ENCODE data around the gene PIGC. TPM values are rescaled to one million over a fixed set of nuclear protein-coding genes. Genes with fewer than 3 reads are reported as not detected.

The PIGC gene
- total RNA-seq, 1 donor, result 22.4 TPM

GRCh38 chr1:172394141-172394751 lies 49.6 kb downstream of the PIGC start:
- Histone ChIP-seq H3K4me2 (ENCODE audit: insufficient read depth, low read length) (peak overlapping the region; percentile 51), H3K79me2 (ENCODE audit: insufficient read depth, low read length) (no peaks in the 10 kb centered on the region), H3K4me3 (ENCODE audit: insufficient read depth, low read length) (no peak overlapping the region), H2AFZ (ENCODE audit: low read length) (peak overlapping the region; percentile 69), H3K4me1 (ENCODE audit: insufficient read depth, low read length) (peaks cover 36% of the 10 kb centered on the region), H3K9me3 (ENCODE audit: low read depth, low read length) (no peaks in the 10 kb centered on the region), H3K27me3 (ENCODE audit: insufficient read depth, low read length) (no peaks in the 10 kb centered on the region), H4K20me1 (ENCODE audit: insufficient read depth, low read length) (no peaks in the 10 kb centered on the region), H3K27ac (ENCODE audit: low read depth, low read length) (no peak overlapping the region), H3K36me3 (ENCODE audit: insufficient read depth, low read length) (no peaks in the 10 kb centered on the region)
- DNase-seq (ENCODE audit: insufficient read length, low spot score, missing footprints), result no peak
- TF ChIP-seq CTCF (IDR thresholded peaks at IDR 0.05; ENCODE audit: extremely low read depth, low read depth, low read length), result no peak

- Histone ChIP-seq H3K4me2 (ENCODE audit: insufficient read depth, low read length) (no peak overlapping the region), H3K9me3 (ENCODE audit: low read depth, low read length) (no peaks in the 10 kb centered on the region), H3K4me1 (ENCODE audit: insufficient read depth, low read length) (peaks cover 27% of the 10 kb centered on the region), H3K27ac (ENCODE audit: low read depth, low read length) (no peak overlapping the region), H3K4me3 (ENCODE audit: insufficient read depth, low read length) (no peak overlapping the region), H3K27me3 (ENCODE audit: insufficient read depth, low read length) (no peaks in the 10 kb centered on the region), H3K36me3 (ENCODE audit: insufficient read depth, low read length) (no peaks in the 10 kb centered on the region), H2AFZ (ENCODE audit: low read length) (no peak overlapping the region), H4K20me1 (ENCODE audit: insufficient read depth, low read length) (no peaks in the 10 kb centered on the region), H3K79me2 (ENCODE audit: insufficient read depth, low read length) (no peaks in the 10 kb centered on the region)
- TF ChIP-seq CTCF (IDR thresholded peaks at IDR 0.05; ENCODE audit: extremely low read depth, low read depth, low read length), result no peak
- no peak for DNase-seq (ENCODE audit: insufficient read length, low spot score, missing footprints)
Measured at GRCh38 chr1:172393354-172393753, 50.5 kb downstream of the PIGC start.

GRCh38 chr1:172391976-172392375 lies 51.9 kb downstream of the PIGC start:
- Histone ChIP-seq H3K79me2 (ENCODE audit: insufficient read depth, low read length) (no peaks in the 10 kb centered on the region), H3K36me3 (ENCODE audit: insufficient read depth, low read length) (no peaks in the 10 kb centered on the region), H3K4me1 (ENCODE audit: insufficient read depth, low read length) (peaks cover 15% of the 10 kb centered on the region), H3K4me2 (ENCODE audit: insufficient read depth, low read length) (no peak overlapping the region), H3K27me3 (ENCODE audit: insufficient read depth, low read length) (no peaks in the 10 kb centered on the region), H3K9me3 (ENCODE audit: low read depth, low read length) (no peaks in the 10 kb centered on the region), H4K20me1 (ENCODE audit: insufficient read depth, low read length) (no peaks in the 10 kb centered on the region), H3K4me3 (ENCODE audit: insufficient read depth, low read length) (no peak overlapping the region), H3K27ac (ENCODE audit: low read depth, low read length) (no peak overlapping the region), H2AFZ (ENCODE audit: low read length) (peak overlapping the region; percentile 33)
- TF ChIP-seq CTCF (IDR thresholded peaks at IDR 0.05; ENCODE audit: extremely low read depth, low read depth, low read length), result no peak
- no peak for DNase-seq (ENCODE audit: insufficient read length, low spot score, missing footprints)

Other genes with a start within 250 kb of the PIGC start
- gene C1orf105, start 23.4 kb downstream of the PIGC start, total RNA-seq, result not detected in 2 replicates
- 41.3 and 41.6 TPM in 2 replicates for gene SUCO, start 89.1 kb upstream of the PIGC start, total RNA-seq
- gene FASLG, start 215.0 kb upstream of the PIGC start, total RNA-seq, result not detected in 2 replicates